CD14-positive monocyte (primary cell): ENCODE data around the gene MUC16. TPM values are rescaled to one million over a fixed set of nuclear protein-coding genes. Genes with fewer than 3 reads are reported as not detected.

Experiments used
- DNase-seq, 3 donors: peaks; one replicate each; pipeline ENCODE4 v3.0.0-alpha.2; 2011 to 2022
- H2AFZ ChIP-seq: 2 replicates; pipeline ENCODE4 v1.6.0; 2012; ENCODE audit warnings: mild to moderate bottlenecking, low read depth, low read length, inconsistent platforms; ENCODE audit not compliant: insufficient read depth, poor library complexity, severe bottlenecking
- H3K27ac ChIP-seq, 2 donors: 1 replicate in 1 of 2; 2 replicates in 1 of 2; pipeline ENCODE4 v1.5.1; 2012 to 2013; ENCODE audit warnings: low read length in 2 of 2, control low read depth in 1 of 2, inconsistent platforms in 1 of 2, low read depth in 1 of 2, mild to moderate bottlenecking in 1 of 2
- H3K27me3 ChIP-seq, 2 donors: one replicate each; pipeline versions ENCODE4 v1.6.0 to v1.6.1; 2011 to 2013; ENCODE audit warnings: low read length in 2 of 2; ENCODE audit not compliant: control insufficient read depth in 2 of 2, insufficient read depth in 2 of 2
- H3K36me3 ChIP-seq, 2 donors: replicated peaks in 1 of 2; 1 replicate in 1 of 2; 2 replicates in 1 of 2; pipeline versions ENCODE4 v1.5.1 to v1.6.1; 2012 to 2013; ENCODE audit warnings: low read length in 2 of 2, control low read depth in 1 of 2, inconsistent platforms in 1 of 2, mild to moderate bottlenecking in 1 of 2; ENCODE audit not compliant: insufficient read depth in 2 of 2, control insufficient read depth in 1 of 2
- H3K4me1 ChIP-seq, 2 donors: 1 replicate in 1 of 2; 2 replicates in 1 of 2; pipeline versions ENCODE4 v1.5.1 to v1.6.1; 2012 to 2013; ENCODE audit warnings: low read length in 2 of 2, control low read depth in 1 of 2, inconsistent platforms in 1 of 2, mild to moderate bottlenecking in 1 of 2, moderate library complexity in 1 of 2; ENCODE audit not compliant: insufficient read depth in 2 of 2, control insufficient read depth in 1 of 2
- H3K4me2 ChIP-seq: replicated peaks from 2 replicates; pipeline ENCODE3; 2012; ENCODE audit warnings: low read length, moderate library complexity, mild to moderate bottlenecking; ENCODE audit not compliant: poor library complexity, severe bottlenecking; ENCODE audit errors: extremely low read depth
- H3K4me3 ChIP-seq, 3 experiments: fragments of 200-600 bp in 1 of 3; sonication (generic) in 1 of 3; replicated peaks in 1 of 3; 1 replicate in 2 of 3; 2 replicates in 1 of 3; pipeline ENCODE4 v1.5.1; 2011 to 2013; ENCODE audit warnings: low read length in 3 of 3, mild to moderate bottlenecking in 3 of 3, control low read depth in 2 of 3, low read depth in 2 of 3, inconsistent platforms in 1 of 3, moderate library complexity in 1 of 3
- H3K79me2 ChIP-seq: 2 replicates; pipeline ENCODE4 v1.6.0; 2012; ENCODE audit warnings: mild to moderate bottlenecking, control low read depth, inconsistent platforms, low read length, moderate library complexity; ENCODE audit not compliant: insufficient read depth
- H3K9ac ChIP-seq: 2 replicates; pipeline ENCODE4 v1.6.0; 2017; ENCODE audit warnings: low read length, mild to moderate bottlenecking; ENCODE audit not compliant: insufficient read depth, poor library complexity, severe bottlenecking
- H3K9me3 ChIP-seq, 2 donors: replicated peaks in 1 of 2; 1 replicate in 1 of 2; 2 replicates in 1 of 2; pipeline versions ENCODE4 v1.5.1 to v1.6.1; 2012 to 2013; ENCODE audit warnings: low read length in 2 of 2, control low read depth in 1 of 2; ENCODE audit not compliant: control insufficient read depth in 1 of 2, insufficient read depth in 1 of 2
- H4K20me1 ChIP-seq: 2 replicates; pipeline ENCODE4 v1.6.0; 2012; ENCODE audit warnings: mild to moderate bottlenecking, low read length, control low read depth, moderate library complexity; ENCODE audit not compliant: insufficient read depth
- H3K27ac Mint-ChIP-seq, 7 donors: one replicate each; pipeline ENCODE4 v1.8.0; 2020; ENCODE audit warnings: mild to moderate bottlenecking in 7 of 7, mixed read lengths in 7 of 7, moderate library complexity in 6 of 7, inconsistent platforms in 2 of 7
- H3K27me3 Mint-ChIP-seq, 3 donors: one replicate each; pipeline ENCODE4 v1.8.0; 2021 to 2022; ENCODE audit warnings: low read depth in 3 of 3, mild to moderate bottlenecking in 3 of 3, mixed read lengths in 3 of 3, moderate library complexity in 3 of 3, inconsistent platforms in 1 of 3
- H3K36me3 Mint-ChIP-seq, 2 donors: one replicate each; pipeline ENCODE4 v1.8.0; 2020; ENCODE audit warnings: mixed read lengths in 2 of 2, inconsistent platforms in 1 of 2, mild to moderate bottlenecking in 1 of 2
- H3K4me1 Mint-ChIP-seq: one replicate; pipeline ENCODE4 v1.8.0; 2020; ENCODE audit warnings: mild to moderate bottlenecking, mixed read lengths
- H3K4me3 Mint-ChIP-seq, 2 donors: one replicate each; pipeline ENCODE4 v1.8.0; 2020; ENCODE audit warnings: mild to moderate bottlenecking in 2 of 2, mixed read lengths in 2 of 2, moderate library complexity in 1 of 2
- H3K9me3 Mint-ChIP-seq, 7 donors: one replicate each; pipeline ENCODE4 v1.8.0; 2020 to 2022; ENCODE audit warnings: mixed read lengths in 7 of 7, mild to moderate bottlenecking in 6 of 7, moderate library complexity in 6 of 7, inconsistent platforms in 2 of 7
- CTCF ChIP-seq: fragments of 200-600 bp; IDR thresholded peaks from one replicate; pipeline ENCODE4 v1.8.0; 2022; ENCODE audit warnings: antibody characterized with exemption, mild to moderate bottlenecking
- WGBS: methylation state at CpG from one replicate; pipeline ENCODE4 v1.1.5; 2013; ENCODE audit warnings: missing lambda C conversion rate; ENCODE audit not compliant: insufficient coverage; 5-methylcytosine and 5-hydroxymethylcytosine counted together
- intact Hi-C, 2 donors: fragments of 100-400 bp; cut with micrococcal nuclease; formaldehyde crosslinking; loops; one replicate each; pipeline versions ENCODE4 v1.15.0 to v1.15.1; 2023
- polyA plus RNA-seq, 3 donors: library from polyadenylated mRNA; depleted of rRNA in 1 of 3; unstranded in 2 of 3; stranded (reverse) in 1 of 3; fragments of 300-500 nt in 2 of 3; fragments of >200 nt in 1 of 3; fragmentation: Illumina TruSeq in 2 of 3; gene quantifications; 1 replicate in 2 of 3; 2 replicates in 1 of 3; pipeline ENCODE4 v1.2.3, GENCODE V29; 2012 to 2021

The MUC16 gene
- polyA plus RNA-seq, 3 donors = not detected

GRCh38 chr19:9044449-9044848, 34.2 kb upstream of the MUC16 start:
- WGBS = no CpG with 5 or more reads among the region's 3 CpGs
- H3K36me3 Mint-ChIP-seq = no peaks in the 10 kb centered on the region
- no peak for TF ChIP-seq CTCF
- Histone ChIP-seq H2AFZ (no peak overlapping the region), H3K27me3 (no peaks in the 10 kb centered on the region), H3K9ac (no peak overlapping the region), H4K20me1 (no peaks in the 10 kb centered on the region), H3K79me2 (no peaks in the 10 kb centered on the region), H3K4me3 (no peak overlapping the region), H3K27ac (no peak overlapping the region), H3K4me1 (no peaks in the 10 kb centered on the region), H3K4me2 (no peak overlapping the region), H3K9me3 (no peaks in the 10 kb centered on the region), H3K36me3 (no peaks in the 10 kb centered on the region)
- peaks cover 0 to 3% (median 0%) of the 10 kb centered on the region in 7 donors for H3K9me3 Mint-ChIP-seq
- no peak overlapping the region for H3K27ac Mint-ChIP-seq
- H3K27me3 Mint-ChIP-seq = peaks cover 4 to 11% (median 6%) of the 10 kb centered on the region in 3 donors
- intact Hi-C loops = no loop called here
- H3K4me1 Mint-ChIP-seq = no peaks in the 10 kb centered on the region
- no peak for DNase-seq
- no peak overlapping the region for H3K4me3 Mint-ChIP-seq

- Mint-ChIP-seq H3K36me3 (no peaks in the 10 kb centered on the region), H3K27me3 (peaks cover 4 to 11% (median 6%) of the 10 kb centered on the region in 3 donors), H3K27ac (no peak overlapping the region), H3K4me3 (no peak overlapping the region), H3K4me1 (no peaks in the 10 kb centered on the region), H3K9me3 (peaks cover 0 to 3% (median 0%) of the 10 kb centered on the region in 7 donors)
- H3K79me2 ChIP-seq = no peaks in the 10 kb centered on the region
- no peaks in the 10 kb centered on the region for H4K20me1 ChIP-seq
- H3K9me3 ChIP-seq = no peaks in the 10 kb centered on the region
- H3K9ac ChIP-seq = no peak overlapping the region
- H3K4me1 ChIP-seq = no peaks in the 10 kb centered on the region
- no peak overlapping the region for H3K4me3 ChIP-seq
- H3K27ac ChIP-seq = no peak overlapping the region
- no peak for TF ChIP-seq CTCF
- DNase-seq = no peak
- no peaks in the 10 kb centered on the region for H3K36me3 ChIP-seq
- intact Hi-C loops = no loop called here
- no peak overlapping the region for H3K4me2 ChIP-seq
- H3K27me3 ChIP-seq = no peaks in the 10 kb centered on the region
- H2AFZ ChIP-seq = no peak overlapping the region
- WGBS = 95% methylated on average over 2 of the region's 5 CpGs
Measured at GRCh38 chr19:9043524-9043923, 33.3 kb upstream of the MUC16 start.
